Measurements from ENCODE around the gene GSTO1. TPM values are rescaled to one million over a fixed set of nuclear protein-coding genes. Genes with fewer than 3 reads are reported as not detected.

The GSTO1 gene
- total RNA-seq, result 100 to 1,000 TPM; 114 to 119 TPM

- CTCF ChIA-PET, result interaction anchor here (0.5 to 12.5 kb wide), 13 partner anchors 11 to 367 kb away, joined by 3 to 94 read pairs (median 4); partner anchors contain the start of genes CFAP43, CFAP58, GSTO2 and ITPRIP
- peak within 1 kb of the TSS; percentile 97 for H3K27ac Mint-ChIP-seq
- POLR2A ChIA-PET, result interaction anchor here (0.6 to 5.1 kb wide), 7 partner anchors 8 to 133 kb away, joined by 3 to 34 read pairs (median 6); partner anchors contain the start of genes CFAP43, GSTO2, ITPRIP and SFR1
These were observed at the start of gene GSTO1 for GRCh38 chr10:104254493-104255310. Gene GSTO1, plus strand, starts transcription at chr10:104254892. Its CDS starts 37 bp downstream, at chr10:104254929.

GRCh38 chr10:104208730-104209129, 46.0 kb upstream of the GSTO1 start:
- H3K36me3 Mint-ChIP-seq (ENCODE audit: low read depth), result no peaks in the 10 kb centered on the region
- ChIA-PET CTCF (no interaction called here), POLR2A (no interaction called here)
- ATAC-seq (no peak), DNase-seq (no peak)
- peaks cover 36% of the 10 kb centered on the region for H3K27me3 Mint-ChIP-seq (ENCODE audit: low read depth)
- H3K4me3 Mint-ChIP-seq, result no peak overlapping the region
- no peaks in the 10 kb centered on the region for H3K4me1 Mint-ChIP-seq (ENCODE audit: low read depth)
- H3K9me3 Mint-ChIP-seq (ENCODE audit: insufficient read depth), result no peaks in the 10 kb centered on the region
- H3K27ac Mint-ChIP-seq, result no peak overlapping the region

More at GRCh38 chr10:104254493-104255310, at the start of gene GSTO1:
- Mint-ChIP-seq H3K4me1 (ENCODE audit: low read depth) (peaks cover 50% of the 10 kb centered on the region), H3K27me3 (ENCODE audit: low read depth) (peaks cover 4% of the 10 kb centered on the region), H3K4me3 (peak within 1 kb of the TSS; percentile 93), H3K9me3 (ENCODE audit: insufficient read depth) (no peaks in the 10 kb centered on the region), H3K36me3 (ENCODE audit: low read depth) (peaks cover 30% of the 10 kb centered on the region)
- ATAC-seq (peak; percentile 81), DNase-seq (peak; percentile 62)

- ATAC-seq, result peak; percentile 55
- H3K9me3 Mint-ChIP-seq (ENCODE audit: insufficient read depth), result no peaks in the 10 kb centered on the region
- CTCF ChIA-PET, result interaction anchor here (0.8 to 2.1 kb wide), 4 partner anchors 11 to 320 kb away, joined by 3 to 9 read pairs (median 3); no protein-coding TSS in a partner anchor
- no peak overlapping the region for H3K4me3 Mint-ChIP-seq
- H3K27ac Mint-ChIP-seq, result no peak overlapping the region
- POLR2A ChIA-PET, result no interaction called here
- no peaks in the 10 kb centered on the region for H3K36me3 Mint-ChIP-seq (ENCODE audit: low read depth)
- DNase-seq, result peak; percentile 57
- no peaks in the 10 kb centered on the region for H3K4me1 Mint-ChIP-seq (ENCODE audit: low read depth)
- H3K27me3 Mint-ChIP-seq (ENCODE audit: low read depth), result peaks cover 33% of the 10 kb centered on the region
These were observed 45.0 kb upstream of the GSTO1 start for GRCh38 chr10:104209575-104210198.

- peaks cover 25% of the 10 kb centered on the region for H3K27me3 Mint-ChIP-seq (ENCODE audit: low read depth)
- POLR2A ChIA-PET, result no interaction called here
- peaks cover 5% of the 10 kb centered on the region for H3K4me1 Mint-ChIP-seq (ENCODE audit: low read depth)
- H3K4me3 Mint-ChIP-seq, result no peak overlapping the region
- no peaks in the 10 kb centered on the region for H3K36me3 Mint-ChIP-seq (ENCODE audit: low read depth)
- DNase-seq (no peak), ATAC-seq (no peak)
- CTCF ChIA-PET, result no interaction called here
- no peaks in the 10 kb centered on the region for H3K9me3 Mint-ChIP-seq (ENCODE audit: insufficient read depth)
- no peak overlapping the region for H3K27ac Mint-ChIP-seq
These were observed 38.1 kb upstream of the GSTO1 start for GRCh38 chr10:104216631-104217030.

GRCh38 chr10:104218751-104219150, 35.9 kb upstream of the GSTO1 start:
- ATAC-seq (no peak), DNase-seq (no peak)
- peaks cover 5% of the 10 kb centered on the region for H3K4me1 Mint-ChIP-seq (ENCODE audit: low read depth)
- no peaks in the 10 kb centered on the region for H3K9me3 Mint-ChIP-seq (ENCODE audit: insufficient read depth)
- POLR2A ChIA-PET, result no interaction called here
- peaks cover 17% of the 10 kb centered on the region for H3K27me3 Mint-ChIP-seq (ENCODE audit: low read depth)
- no peaks in the 10 kb centered on the region for H3K36me3 Mint-ChIP-seq (ENCODE audit: low read depth)
- H3K4me3 Mint-ChIP-seq, result no peak overlapping the region
- CTCF ChIA-PET, result no interaction called here
- H3K27ac Mint-ChIP-seq, result no peak overlapping the region

GRCh38 chr10:104220522-104220921, 34.2 kb upstream of the GSTO1 start:
- Mint-ChIP-seq H3K9me3 (ENCODE audit: insufficient read depth) (no peaks in the 10 kb centered on the region), H3K4me1 (ENCODE audit: low read depth) (peaks cover 5% of the 10 kb centered on the region), H3K36me3 (ENCODE audit: low read depth) (no peaks in the 10 kb centered on the region), H3K27ac (no peak overlapping the region), H3K27me3 (ENCODE audit: low read depth) (peaks cover 21% of the 10 kb centered on the region), H3K4me3 (no peak overlapping the region)
- no peak for DNase-seq
- ChIA-PET CTCF (interaction anchor here (0.8 kb wide), 1 partner anchor 10 kb away, joined by 3 read pairs; no protein-coding TSS in a partner anchor), POLR2A (no interaction called here)
- ATAC-seq, result no peak

GRCh38 chr10:104223304-104223703, 31.4 kb upstream of the GSTO1 start:
- Mint-ChIP-seq H3K4me1 (ENCODE audit: low read depth) (peaks cover 5% of the 10 kb centered on the region), H3K27ac (no peak overlapping the region), H3K36me3 (ENCODE audit: low read depth) (no peaks in the 10 kb centered on the region), H3K4me3 (no peak overlapping the region), H3K27me3 (ENCODE audit: low read depth) (peaks cover 25% of the 10 kb centered on the region), H3K9me3 (ENCODE audit: insufficient read depth) (no peaks in the 10 kb centered on the region)
- ATAC-seq, result no peak
- ChIA-PET CTCF (interaction anchor here (2.1 kb wide), 1 partner anchor 335 kb away, joined by 5 read pairs; no protein-coding TSS in a partner anchor), POLR2A (no interaction called here)
- no peak for DNase-seq

- Mint-ChIP-seq H3K4me3 (no peak overlapping the region), H3K27ac (no peak overlapping the region), H3K27me3 (ENCODE audit: low read depth) (peaks cover 16% of the 10 kb centered on the region), H3K9me3 (ENCODE audit: insufficient read depth) (peaks cover 4% of the 10 kb centered on the region), H3K4me1 (ENCODE audit: low read depth) (peaks cover 14% of the 10 kb centered on the region), H3K36me3 (ENCODE audit: low read depth) (no peaks in the 10 kb centered on the region)
- ChIA-PET CTCF (interaction anchor here (1.1 to 1.5 kb wide), 2 partner anchors 44 to 109 kb away, joined by 3 read pairs; partner anchors contain the start of gene SFR1), POLR2A (no interaction called here)
- DNase-seq, result no peak
- no peak for ATAC-seq
These were observed 24.2 kb upstream of the GSTO1 start for GRCh38 chr10:104230490-104230889.

- Mint-ChIP-seq H3K4me1 (ENCODE audit: low read depth) (peaks cover 14% of the 10 kb centered on the region), H3K27me3 (ENCODE audit: low read depth) (peaks cover 22% of the 10 kb centered on the region), H3K27ac (peak within 1 kb of the TSS; percentile 43), H3K9me3 (ENCODE audit: insufficient read depth) (peaks cover 4% of the 10 kb centered on the region), H3K36me3 (ENCODE audit: low read depth) (no peaks in the 10 kb centered on the region), H3K4me3 (peak within 1 kb of the TSS; percentile 87)
- peak; percentile 100 for ATAC-seq
- POLR2A ChIA-PET, result interaction anchor here (0.7 to 1.6 kb wide), 6 partner anchors 15 to 111 kb away, joined by 3 to 6 read pairs (median 4); partner anchors contain the start of genes GSTO1 and GSTO2
- CTCF ChIA-PET, result interaction anchor here (1.3 to 2.1 kb wide), 3 partner anchors 16 to 42 kb away, joined by 3 to 8 read pairs (median 7); partner anchors contain the start of gene GSTO1
- DNase-seq, result peak; percentile 99
These were observed 22.7 kb upstream of the GSTO1 start, which contains the start of gene CFAP43 for GRCh38 chr10:104231784-104232612. Gene CFAP43, minus strand, starts transcription at chr10:104232364. Its CDS starts 118 bp downstream, at chr10:104232246.

- H3K27ac Mint-ChIP-seq, result peak overlapping the region; percentile 34
- H3K9me3 Mint-ChIP-seq (ENCODE audit: insufficient read depth), result peaks cover 4% of the 10 kb centered on the region
- peak overlapping the region; percentile 87 for H3K4me3 Mint-ChIP-seq
- H3K4me1 Mint-ChIP-seq (ENCODE audit: low read depth), result peaks cover 14% of the 10 kb centered on the region
- ATAC-seq (peak; percentile 41), DNase-seq (no peak)
- ChIA-PET POLR2A (interaction anchor here (1.0 to 1.6 kb wide), 4 partner anchors 14 to 36 kb away, joined by 3 to 6 read pairs (median 4); partner anchors contain the start of genes GSTO1 and GSTO2), CTCF (interaction anchor here (1.3 to 2.1 kb wide), 3 partner anchors 15 to 42 kb away, joined by 3 to 8 read pairs (median 7); partner anchors contain the start of gene GSTO1)
- H3K36me3 Mint-ChIP-seq (ENCODE audit: low read depth), result no peaks in the 10 kb centered on the region
- H3K27me3 Mint-ChIP-seq (ENCODE audit: low read depth), result peaks cover 26% of the 10 kb centered on the region
These were observed 22.0 kb upstream of the GSTO1 start for GRCh38 chr10:104232613-104233102.

GRCh38 chr10:104233817-104234216, 20.9 kb upstream of the GSTO1 start:
- peaks cover 4% of the 10 kb centered on the region for H3K9me3 Mint-ChIP-seq (ENCODE audit: insufficient read depth)
- H3K36me3 Mint-ChIP-seq (ENCODE audit: low read depth), result no peaks in the 10 kb centered on the region
- ATAC-seq (no peak), DNase-seq (no peak)
- no peak overlapping the region for H3K27ac Mint-ChIP-seq
- peak overlapping the region; percentile 59 for H3K4me3 Mint-ChIP-seq
- H3K27me3 Mint-ChIP-seq (ENCODE audit: low read depth), result peaks cover 29% of the 10 kb centered on the region
- POLR2A ChIA-PET, result interaction anchor here (0.6 kb wide), 1 partner anchor 33 kb away, joined by 5 read pairs; no protein-coding TSS in a partner anchor
- H3K4me1 Mint-ChIP-seq (ENCODE audit: low read depth), result peaks cover 14% of the 10 kb centered on the region
- CTCF ChIA-PET, result interaction anchor here (1.9 kb wide), 1 partner anchor 21 kb away, joined by 8 read pairs; the partner anchor contains the start of gene GSTO1

All from activated CD8-positive, alpha-beta T cell treated with anti-CD3 and anti-CD28 coated beads, Interleukin-2, amount 10 ng/mL, durations not matched to agents 7 days and 5 days (primary cell).